Hypothalamus (tissue), 51 donors: Measurements from ENCODE around the gene DNM3.

Experiments used
- DNase-seq, 51 donors: peaks; one replicate each; lab custom pipeline; 2025; lab: John Stamatoyannopoulos, UW

The DNM3 gene

DNA sequence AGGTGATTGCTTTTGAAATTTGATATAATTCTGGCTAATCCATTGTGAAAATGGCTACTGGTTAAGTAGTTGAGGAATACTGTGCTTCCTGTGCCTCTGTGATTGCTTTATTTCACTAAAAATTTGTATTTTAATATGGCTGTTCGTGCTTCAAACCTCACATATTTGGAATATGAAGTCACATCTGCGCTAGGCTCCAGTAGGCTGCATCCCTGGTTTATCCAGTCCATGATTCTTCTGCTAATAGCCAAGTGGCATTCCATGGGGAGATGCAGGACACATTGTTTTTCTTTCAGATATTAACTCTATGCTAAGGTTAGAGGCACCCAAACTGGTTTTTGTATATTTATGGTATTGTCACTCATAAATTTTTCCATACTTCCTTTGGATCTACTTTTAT, 25.9 kb downstream of the DNM3 start:
- no peak for DNase-seq

DNA sequence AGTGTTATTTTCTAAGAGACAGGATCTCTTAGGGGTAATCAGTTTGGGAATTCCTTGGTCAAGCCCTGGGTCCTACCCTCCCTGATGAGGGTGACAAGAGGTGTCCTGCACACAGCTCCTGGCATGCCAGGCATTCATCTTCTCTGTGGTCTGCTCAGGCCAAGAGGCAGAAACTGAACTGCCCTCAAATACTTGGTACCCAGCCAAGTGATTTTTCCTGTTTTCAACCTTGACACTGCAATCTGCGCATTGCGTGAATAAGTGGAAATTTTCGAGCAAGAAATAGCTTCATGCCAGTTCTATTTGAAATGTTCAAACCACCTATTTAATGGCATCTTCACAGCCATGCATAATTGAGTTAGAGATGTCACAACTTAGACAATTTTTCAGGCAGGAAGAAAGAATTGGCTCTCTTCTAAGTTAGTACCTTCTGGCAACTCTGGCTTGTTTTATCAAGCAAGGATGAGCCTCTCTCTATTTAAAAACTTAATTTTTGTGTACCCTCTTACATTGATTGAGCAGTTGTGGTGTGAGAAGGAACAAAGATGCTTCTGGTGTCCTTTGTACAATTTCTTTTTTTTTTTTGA, 27.0 kb downstream of the DNM3 start:
- no peak for DNase-seq

DNA sequence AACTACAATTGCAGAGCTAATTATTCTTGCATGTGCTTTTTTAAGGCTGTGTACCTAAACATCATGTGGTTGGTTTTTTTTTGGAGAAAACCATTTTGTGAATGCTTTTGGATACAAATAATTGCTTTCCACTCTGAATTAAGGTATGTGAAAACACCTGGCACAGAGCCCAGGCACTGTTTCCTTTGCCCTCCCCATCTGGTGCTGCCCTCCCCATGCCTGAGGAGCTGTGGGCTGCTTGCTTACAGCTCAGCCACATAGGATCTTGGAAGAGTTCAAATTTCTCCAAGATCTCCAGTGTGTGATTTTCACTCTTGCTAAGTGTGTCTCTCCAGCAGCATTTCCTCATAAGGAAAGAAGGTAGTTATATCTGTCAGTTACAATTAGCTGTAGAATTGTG, 27.8 kb downstream of the DNM3 start:
- DNase-seq = no peak

DNA sequence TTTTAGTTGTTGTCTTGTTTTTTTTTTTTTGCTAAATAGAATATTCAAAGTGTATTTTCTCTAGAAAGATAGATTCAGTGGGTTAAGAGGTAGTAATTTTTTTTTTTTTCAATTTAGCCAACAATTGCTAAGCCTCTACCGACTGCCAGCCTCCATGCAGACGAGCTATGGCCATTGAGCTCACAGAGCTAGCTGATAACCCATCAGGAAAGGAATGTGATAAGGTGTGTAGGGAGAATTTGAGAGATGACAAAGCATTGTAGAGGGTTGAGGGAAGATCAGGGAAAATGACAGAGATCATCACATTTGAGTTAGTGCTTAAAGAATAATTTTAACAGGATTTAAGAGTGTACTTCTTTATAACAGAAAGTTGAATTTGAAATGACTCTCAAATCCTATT, 30.6 kb downstream of the DNM3 start:
- no peak for DNase-seq

DNA sequence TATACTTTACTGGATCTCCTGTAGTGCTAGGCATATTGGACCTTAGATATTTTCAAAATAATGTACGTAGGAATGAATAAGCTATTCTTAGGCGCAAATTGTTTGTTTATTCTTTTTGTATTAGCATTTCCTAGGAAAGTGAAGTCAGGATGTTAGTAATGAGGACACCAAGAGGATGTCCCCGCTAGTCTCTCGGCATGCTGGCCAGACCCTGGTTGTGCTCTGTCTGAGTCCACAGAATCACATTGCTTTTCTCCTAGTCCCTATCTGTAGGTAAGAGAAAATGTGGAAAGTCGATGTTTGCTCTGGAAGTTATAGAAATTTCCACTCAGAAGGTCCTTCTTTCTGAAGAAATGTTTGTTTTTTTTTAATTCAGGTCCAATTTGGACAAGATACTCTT, 31.1 kb downstream of the DNM3 start:
- DNase-seq = no peak

DNA sequence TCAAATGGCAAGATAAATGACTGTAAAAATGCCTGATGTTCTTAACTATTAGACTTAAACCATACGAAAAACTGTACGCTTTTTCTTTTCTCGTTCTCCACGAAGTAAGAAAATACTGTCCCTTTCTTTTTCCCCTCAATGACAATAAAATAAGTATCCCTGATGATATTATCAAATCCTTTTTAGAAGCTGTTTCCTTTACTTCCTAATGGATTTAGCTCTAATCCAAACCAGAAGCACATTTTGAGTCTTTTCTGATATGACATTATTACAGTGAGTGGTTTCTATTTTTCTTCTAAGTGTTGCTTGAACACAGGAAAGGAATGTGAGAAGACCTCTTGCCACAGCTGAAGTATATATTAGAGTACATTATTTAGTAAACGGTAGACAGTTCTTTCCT, 32.4 kb downstream of the DNM3 start:
- DNase-seq = no peak

DNA sequence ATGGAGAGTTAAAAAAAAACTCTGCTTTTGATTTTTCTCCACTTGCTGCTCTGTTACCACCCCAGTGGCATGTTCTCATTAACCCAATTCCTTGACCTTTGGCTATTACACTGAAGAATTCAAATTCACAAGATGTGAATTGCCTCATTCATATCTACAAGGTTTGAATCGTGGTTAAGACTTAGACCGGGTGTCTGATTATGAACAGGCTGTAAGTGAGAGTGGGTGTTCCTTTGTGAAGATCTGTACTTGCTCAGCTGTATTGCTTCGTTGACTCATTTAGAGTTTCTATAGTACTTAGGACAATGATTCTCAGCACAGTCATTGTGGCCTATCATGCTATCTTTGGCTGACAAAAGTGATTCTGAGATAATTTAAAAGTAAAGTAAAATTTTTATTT, 36.4 kb downstream of the DNM3 start:
- peak in 1 of 51 donors; percentile 6 for DNase-seq

DNA sequence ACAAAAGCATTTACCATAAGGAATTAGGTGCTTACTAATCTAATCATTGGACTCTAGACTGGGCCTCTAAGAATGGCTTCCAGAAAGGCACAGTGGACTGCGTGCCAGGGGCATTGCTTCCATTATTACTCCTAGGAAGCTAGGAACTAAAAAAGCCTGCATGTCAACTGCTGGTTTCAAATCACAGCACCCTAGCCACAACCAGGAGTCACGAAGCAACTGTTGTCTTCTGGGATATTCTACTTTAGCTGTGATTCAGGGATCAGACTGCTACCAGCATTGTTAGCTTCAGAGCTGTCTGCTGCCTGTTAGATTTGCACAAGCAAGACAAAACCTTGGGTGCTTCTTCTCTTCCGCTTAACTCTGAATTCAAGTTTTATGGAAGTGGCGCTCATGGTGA, 38.3 kb downstream of the DNM3 start:
- DNase-seq = no peak

DNA sequence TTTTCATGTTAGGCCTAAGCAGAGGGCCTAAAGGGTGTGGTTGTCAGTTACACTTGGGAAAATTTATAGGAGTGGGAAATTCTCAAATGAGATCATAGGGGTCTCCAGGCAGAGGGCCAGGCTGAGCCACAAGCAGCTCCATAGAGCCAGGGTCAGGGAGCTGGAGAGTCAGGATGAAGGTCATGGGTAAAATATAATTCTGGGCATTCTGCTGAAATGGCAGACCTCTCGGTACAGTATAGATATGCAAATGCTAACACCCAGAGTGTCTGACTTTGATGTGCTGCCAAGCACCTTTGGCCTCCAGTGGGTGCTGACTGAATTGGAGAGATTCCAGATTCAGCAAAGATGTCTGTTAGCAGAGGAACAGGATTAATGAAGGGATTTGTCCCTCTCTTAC, 40.1 kb downstream of the DNM3 start:
- DNase-seq = no peak

DNA sequence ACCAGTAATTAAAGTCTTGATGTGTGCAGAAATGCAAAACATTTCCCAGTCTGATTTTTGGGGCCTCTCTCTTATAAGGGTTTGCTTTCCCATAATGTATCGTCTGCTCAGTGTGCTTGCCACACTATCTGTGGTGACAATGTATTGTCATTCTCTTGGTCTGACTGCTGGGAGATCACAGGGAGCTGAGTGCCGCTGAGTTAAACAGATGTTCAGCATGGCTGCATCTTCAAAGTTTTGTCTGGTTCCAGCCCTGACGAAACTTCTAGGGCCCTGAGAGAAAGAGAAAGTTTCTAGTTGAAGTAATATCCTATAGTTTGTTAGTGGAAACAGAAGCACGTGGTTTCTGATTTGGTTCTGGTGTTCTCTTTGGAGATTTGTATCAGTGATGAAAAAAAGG, 42.6 kb downstream of the DNM3 start:
- no peak for DNase-seq

DNA sequence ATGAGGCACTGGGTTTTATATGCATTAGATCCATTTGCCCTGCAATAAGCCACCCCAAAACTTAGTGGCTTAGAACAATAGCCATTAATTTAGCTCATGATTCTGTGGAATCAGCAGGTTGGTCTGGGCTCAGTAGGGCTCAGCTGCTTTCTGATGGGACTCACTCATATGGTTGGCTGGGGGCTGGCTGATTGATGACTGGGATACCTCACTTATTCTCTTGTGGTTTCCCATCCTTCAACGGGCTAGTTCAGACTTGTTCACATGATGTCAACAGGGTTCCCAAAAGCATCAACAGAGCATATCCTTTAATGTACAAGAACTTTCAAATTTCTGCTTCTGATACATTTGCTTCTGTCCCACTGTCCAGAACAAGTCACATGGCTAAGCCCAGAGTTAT, 43.2 kb downstream of the DNM3 start:
- DNase-seq = no peak

DNA sequence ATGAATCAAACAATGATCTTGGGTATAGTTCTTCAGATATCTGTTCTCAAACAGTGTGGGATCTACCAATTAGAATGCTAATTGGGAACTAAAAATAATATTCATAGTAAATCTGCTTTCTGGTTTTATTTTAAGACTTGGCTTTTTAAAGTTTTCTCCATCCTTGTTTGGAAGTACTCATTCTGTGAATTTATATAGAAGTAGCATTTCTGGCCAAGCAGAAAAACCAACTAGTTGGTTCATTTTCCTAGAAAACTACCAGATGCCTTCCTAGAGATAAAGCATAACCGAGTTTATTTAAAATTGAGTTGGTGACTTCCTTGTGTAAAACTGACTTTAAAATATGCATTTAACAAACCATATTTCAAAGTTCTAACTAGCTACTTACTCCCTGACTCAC, 48.8 kb downstream of the DNM3 start:
- DNase-seq = no peak

DNA sequence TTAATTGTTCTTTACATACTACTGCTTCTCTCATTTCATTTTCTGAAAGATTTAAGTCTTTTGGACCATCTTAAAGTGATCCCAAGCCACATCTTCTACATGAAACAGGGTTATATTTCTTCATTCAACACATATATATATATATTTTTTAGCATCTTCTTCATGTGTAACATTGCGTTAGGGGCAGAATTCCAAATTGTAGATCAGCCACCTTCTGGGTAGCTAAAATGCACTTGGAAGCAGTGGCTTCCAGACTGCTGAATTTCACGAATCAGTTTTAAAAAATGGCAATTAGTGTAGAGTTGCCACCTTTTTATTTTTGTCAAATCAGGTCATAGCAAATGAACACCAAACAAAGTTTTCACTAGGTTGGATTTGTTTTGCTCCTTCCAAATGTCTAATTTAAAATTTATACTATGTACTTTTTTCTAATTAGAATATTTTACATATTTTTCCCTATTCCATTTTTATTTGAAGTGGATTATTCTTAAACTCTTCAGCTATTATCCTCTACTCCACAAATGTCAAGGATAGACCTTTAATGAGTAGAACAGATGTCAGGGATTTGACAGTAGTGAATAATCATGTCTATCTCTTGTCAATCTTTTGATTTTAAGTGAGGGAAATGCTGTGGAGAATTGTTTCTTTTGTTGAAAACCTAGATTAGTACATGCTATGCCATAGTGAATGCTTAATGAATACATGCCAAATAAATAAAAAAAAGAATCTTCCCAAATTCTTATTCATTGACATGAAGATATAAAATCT, 55.8 kb downstream of the DNM3 start:
- no peak for DNase-seq

DNA sequence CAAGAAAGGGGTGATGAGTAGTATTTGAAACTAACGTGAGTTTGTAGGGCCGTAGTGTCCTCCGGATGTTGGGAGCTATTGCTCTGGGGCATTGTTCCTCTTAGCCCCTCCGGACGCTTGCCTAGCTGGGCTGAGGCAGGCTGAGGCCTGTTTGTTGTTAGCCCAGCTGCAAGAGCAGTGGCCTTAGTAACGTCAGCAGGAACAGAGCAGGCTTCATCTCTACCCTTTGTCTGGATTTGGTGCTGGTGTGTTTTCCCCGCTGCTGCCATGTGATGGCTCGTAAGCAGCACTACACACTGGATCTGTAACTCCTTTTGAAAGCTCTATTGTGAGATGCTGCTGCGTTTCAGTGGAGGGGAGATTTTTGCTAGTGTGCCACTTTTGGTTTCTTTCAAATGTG, 57.6 kb downstream of the DNM3 start:
- DNase-seq = peak in 46 of 51 donors; percentile 16 to 93 (median 76)

DNA sequence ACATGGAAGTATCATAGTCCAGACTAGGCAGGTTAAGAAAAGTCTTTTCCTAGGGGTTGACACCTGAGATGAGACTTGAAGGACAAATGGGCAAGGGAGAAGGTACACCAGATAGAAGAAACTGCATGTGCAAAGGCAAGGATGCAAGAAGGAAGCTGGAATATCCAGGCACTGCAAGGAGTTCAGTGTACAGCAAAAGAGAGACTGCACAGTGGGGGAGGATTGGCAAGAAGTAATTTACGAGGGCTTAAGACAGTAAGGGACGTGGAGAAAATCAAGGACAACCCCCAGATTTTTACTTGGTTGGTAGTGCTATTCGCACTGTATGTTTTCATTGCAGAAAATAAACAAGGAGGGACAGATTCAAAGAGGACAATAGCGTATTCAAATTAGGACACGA, 58.5 kb downstream of the DNM3 start:
- DNase-seq = peak in 2 of 51 donors; percentile 63 to 68

DNA sequence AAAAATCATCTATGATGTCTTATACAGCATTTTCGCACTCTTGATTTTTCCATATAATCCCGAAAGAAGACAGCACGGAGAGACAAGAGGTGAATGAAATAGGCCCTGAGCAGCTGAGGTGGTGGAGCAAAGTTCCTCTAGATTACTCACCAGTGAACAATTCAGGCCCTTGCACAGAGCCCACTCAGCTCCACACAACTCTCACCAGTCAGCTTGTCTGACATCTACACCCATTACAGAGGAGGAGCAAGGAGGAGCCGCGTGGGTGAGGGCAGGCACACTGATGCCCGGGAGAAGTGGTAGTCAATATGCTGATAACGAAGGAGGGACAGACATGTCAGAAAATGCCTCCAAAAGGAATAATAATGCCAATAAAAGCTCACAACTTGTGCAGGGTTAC, 59.9 kb downstream of the DNM3 start:
- peak in 11 of 51 donors; percentile 4 to 40 (median 9) for DNase-seq

DNA sequence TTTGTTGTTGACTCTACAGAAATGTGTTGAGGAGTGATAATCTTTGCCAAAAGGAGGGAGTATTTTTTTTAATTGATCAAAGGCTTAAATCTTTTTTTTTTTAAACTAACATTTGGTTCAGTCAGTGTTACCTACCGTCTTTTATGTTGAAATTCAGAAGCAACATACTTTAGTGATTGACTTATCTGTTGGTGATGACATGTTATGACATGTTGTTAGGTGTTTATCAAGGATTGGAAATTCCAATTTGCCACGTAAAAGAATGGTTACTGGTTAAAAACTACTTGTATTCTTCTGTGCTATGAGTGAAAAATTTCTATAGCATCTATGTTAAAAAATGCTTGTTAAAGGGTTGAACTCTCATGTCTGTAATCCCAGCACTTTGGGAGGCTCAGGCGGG, 61.2 kb downstream of the DNM3 start:
- no peak for DNase-seq

DNA sequence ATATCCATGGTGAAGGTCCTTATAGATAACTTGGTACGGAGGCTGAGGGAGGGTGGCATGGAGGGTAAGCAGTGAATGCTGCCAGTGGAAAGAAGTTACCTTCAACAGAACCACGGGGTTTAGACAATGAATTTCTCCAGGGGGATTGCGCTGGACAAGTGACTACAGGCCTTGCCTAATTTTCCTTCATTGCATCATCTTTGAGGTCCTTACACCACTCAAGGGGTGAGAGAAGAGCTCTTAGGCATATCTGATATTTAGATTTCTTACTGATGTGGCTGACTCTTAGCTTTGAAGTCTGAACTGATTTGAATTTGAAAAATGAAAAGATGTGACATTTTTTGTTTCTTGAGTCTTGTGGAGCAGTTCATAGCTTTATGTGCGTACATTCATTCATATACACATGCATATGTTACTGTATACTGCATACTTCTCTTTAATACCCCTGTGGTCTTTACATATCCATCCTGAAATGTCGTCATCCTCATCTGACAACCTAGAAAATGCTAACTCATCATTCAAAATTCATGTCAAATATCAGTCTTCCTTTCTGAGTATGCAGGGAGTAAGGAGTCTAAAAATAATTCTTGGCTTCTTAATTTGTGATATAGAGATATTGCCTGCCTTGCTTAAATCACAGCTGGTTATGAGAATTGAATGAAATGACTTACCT, 63.6 kb downstream of the DNM3 start:
- no peak for DNase-seq

DNA sequence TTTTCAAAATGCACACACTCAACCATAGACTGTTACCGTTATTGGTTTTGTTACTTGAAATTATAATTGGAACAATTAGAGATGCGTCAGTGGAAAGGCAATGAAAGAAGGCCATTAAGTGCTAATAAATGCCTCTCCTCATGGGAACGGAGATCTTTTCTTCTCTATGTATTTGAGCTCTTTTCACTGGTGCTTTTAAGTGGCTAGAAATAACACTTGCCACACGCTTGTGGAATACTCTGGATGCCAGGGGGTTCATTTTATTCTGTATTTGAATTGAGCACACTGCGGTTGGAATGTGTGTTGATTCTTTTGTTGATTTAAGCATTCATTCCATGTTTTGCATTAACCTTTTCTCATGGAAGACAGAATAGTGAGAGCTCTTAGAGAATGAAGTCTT, 68.4 kb downstream of the DNM3 start:
- DNase-seq = no peak

DNA sequence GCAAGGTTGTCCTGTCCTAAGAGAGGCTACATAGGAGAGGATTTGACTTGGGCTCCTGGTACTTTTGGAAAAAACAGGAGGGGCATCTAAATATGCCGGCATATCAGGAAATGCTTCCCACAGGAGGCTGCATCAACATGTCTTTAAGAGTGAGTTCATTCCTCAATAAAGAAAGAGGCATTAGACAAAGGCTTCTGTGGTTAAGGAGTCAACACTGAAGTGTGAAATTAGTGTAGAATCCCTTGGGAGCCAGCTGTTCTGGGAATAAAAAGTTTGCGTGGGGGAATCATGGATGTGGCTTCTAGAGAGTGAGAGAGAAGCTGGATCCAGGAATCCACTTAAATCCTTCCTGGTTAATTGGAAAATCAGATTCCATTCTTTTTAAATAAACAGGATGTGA, 69.5 kb downstream of the DNM3 start:
- no peak for DNase-seq

DNA sequence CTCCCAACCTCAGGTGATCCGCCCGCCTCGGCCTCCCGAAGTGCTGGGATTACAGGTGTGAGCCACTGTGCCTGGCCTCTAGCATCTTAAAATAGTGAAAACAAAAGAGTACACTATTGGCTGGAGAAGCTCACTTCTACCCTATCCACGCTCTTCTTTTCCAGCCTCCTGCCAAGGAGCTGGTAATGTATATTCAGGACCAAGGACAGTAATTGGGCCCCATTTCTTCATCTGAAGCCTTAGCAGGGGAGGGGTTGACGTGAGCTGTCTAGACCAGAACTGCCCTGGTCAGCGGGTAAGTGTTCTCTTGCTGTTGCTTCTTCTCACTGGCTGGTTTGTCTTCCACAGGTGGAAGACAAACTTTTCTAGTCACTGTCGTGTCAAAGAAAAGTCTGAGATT, 70.2 kb downstream of the DNM3 start:
- no peak for DNase-seq

DNA sequence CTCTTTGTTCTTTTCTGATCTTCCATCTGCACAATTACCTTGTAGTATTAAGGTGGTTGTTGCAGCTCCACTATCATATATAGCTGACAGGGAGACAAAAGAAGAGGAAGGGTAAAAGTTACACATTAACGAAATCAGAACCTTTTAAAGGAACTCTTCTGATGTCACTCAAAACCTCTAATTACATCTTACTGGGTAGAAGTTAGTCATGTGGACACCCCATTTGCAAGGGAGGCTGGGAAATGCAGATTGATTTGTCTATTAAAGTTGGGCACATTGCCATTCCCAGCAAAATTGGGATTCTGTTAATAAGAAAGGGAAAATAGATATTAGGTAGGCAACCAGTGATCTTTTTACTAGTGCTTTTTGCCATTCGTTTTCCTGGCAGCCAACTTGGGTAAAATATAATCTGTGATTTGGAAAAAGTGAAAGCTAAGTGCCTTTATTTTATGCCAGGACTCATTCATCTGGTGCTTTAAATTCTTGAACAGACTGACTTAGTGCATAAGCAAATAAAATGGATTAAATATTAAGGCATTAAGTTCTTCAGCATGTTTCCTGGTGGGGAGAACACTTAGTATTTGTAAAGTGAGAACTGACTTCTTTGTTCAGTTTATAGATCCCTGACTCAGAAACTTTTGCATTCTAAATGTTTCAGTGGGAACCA, 71.3 kb downstream of the DNM3 start:
- DNase-seq = no peak
